GM19025 (cell line): ENCODE results near the gene KLF9.

ENCODE experiments used
- ATAC-seq: cut with Tn5 transposase; IDR thresholded peaks from one replicate; pipeline ENCODE4 v1.9.1; 2021; ENCODE audit warnings: mild to moderate bottlenecking, low read depth, moderate library complexity; ENCODE audit not compliant: unreplicated experiment

Gene KLF9

DNA sequence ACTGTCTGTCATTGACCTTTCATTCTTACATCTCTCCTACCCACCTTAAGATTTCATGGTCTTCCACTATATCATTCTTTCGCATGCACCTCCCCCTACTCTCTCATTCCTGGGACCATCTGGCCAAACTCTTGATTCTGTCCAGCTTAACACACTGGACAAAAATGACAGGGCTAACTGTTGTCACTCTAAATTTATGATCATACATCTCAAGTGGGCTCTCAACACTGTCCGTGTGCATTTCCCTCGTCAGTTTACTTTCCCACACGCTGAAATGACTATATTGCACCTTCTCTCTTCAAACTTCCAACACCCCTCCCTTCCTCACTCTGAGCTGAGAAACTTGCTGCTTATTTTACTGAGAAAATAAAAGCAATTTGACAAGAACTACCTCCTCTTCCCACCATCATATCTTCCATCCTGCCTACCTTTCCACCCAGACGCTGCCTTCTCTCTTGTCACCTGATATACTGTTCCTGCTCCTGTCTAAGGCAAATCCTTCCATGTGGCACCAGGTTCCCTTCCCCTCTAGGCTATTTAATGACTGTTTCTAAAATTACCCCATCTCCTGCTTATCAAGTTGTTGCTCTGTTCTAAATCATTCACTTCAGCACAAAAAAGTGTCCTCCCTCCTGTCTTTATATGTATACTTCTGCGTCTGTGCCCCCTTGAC is 8.1 kb upstream of the KLF9 start:
- no peak for ATAC-seq

DNA sequence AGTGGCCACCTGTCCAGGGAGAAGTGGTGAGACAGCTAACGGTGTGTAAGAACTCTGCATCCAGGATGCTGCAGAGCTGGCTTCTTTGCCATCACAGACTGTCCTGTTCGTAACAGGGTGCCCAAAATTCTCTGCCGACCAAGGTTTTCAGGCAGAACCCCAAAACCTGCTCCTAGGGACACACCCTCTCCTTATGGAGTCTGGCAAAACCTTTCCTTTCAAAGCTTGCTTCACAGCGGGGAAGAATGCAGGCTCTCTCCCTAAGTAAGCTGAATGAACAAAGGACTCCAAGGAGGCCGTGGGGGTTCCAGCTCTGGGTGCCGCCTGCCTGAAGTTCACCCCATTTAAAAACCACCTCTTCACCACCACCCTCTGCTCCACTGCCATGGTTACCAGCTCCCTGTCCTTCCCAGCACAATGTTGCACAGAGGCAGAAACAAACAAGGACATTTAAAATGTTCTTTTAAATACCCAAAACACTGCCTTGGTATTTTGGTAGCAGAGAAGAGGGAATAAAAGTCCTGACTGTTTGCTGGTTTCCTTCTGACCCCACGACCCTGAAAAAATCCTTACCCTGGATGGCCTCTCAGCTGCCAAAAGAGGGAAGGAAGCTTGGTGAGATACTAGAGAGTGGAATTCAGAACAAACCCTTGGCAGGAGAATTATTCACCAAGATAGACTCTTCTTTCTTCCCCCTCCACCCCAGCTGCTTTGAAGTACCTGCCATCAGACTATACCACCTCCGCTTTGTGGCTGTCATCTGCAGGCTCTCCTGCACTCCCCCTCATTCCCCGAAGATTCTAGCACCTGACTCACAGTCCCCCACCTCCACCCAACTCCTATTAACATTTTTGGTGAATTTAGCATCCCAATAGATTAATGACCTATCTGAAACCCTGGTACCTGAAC is 7.1 kb upstream of the KLF9 start:
- no peak for ATAC-seq

DNA sequence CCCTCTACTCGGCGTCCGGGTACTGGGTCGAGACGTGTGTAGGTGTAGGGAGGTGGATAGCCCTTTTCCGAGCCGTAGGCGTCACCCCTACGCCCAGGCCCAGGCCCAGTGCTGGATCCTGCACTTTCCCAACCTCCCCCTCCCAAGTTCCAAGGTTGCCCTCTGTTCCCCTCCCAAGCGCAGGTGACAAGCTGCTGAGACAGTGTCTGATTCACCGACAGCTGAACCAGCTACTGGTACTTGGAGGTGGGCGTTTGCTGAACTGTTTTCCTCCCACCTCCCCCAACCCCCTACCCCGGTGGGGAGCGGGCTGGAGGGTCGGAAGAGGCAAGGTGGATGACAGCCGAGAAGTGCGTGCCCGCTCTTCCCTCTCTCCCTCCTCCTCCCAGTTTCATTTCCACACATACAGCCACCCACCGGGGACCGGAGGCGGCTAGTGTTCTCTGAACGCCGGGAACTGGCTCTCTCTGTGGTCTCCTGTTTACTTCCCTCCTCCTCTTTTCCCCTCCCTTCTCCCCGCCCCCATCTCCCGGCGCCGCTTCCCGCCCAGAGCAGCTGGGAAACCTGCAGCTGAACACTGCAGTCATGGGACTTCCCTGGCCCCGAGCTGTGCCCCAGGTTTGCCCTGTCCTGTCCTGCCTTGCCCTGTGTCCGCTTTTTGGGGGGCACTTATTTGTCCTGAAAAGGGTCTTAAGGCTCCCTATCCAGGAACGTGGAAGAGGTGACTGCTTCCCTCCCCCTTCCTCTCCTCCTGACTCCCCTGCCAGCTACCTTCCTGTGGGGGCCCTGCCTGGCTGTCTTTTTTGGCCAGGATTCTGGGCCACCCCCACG is 6.2 kb upstream of the KLF9 start:
- no peak for ATAC-seq

DNA sequence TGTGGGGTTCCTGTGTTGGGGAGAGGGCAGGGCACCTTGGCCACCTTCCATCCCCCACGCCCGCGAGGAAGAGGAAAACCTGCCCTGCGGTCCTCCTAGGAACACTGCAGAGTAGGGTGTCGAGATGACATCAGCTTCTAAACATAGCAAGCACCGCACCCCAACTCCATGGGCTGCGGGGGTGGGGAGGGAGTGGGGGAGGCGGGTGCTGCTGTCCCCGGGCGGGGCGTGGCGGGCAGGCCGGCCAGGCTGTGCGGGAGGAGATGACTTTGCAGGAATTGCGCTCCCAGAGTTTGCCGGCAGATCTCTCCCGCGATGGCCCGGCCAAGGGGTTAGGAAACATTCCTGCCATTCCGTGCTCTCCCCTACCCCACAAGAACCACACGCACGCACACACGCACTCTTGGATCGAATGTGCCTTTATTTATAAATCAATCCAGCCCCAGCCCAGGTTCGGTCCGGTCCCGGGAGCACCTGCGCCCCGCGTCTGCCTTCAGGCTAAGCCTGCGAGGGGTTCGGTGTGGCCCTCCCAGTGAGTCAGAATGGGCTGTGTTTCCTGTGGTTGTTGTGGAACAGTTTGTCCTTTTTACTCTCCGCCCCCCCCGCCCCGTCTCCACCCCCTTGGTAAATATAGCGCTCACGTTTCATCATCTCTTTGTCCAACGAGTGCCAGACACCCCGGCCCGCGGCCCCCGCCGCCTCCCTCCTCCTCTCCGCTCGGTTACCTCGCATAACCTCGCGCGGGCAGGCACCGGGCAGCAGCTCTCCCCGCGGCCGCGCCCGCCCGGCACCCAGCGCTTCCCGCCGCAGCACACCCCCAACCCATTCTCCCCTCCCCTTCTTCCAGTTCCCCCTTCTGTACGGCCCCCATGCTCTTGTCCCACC is 5.3 kb upstream of the KLF9 start:
- peak; percentile 1 for ATAC-seq

DNA sequence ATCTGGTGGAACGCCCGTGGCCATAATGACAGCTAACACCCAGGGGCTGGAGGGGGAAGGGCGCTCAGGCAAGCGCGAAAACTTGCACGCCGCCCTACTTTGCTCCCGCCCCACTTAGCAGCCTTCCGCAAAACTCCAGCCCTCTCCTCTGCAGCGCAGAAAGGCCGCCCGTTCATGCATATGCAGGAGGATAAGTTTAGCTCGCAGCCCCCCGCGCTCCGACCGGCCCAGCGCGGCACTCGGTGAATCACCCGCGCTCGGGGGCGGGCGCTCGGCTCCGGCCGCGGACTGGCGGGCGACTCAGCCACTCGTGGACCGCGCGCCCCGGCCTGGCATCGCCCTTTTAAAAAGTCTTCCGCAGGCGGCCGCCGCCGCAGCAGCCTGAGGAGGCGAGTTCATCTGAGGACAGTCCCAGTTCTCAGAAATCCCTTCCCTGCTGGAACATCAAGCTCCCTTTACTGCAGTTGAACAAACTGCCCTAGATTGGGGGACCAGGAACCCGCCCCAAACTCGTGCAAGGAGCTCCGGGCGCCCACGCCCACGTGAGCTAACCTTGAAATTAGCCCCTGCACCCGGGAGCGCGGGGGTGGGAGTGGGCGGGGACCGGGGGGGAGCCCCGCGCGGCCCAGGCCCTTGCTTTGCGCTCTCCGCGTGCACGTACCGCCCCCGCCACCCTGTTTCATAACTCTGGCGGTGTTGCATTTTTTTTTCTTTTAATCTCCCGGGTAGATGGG is 4.5 kb upstream of the KLF9 start:
- ATAC-seq: peak; percentile 60

DNA sequence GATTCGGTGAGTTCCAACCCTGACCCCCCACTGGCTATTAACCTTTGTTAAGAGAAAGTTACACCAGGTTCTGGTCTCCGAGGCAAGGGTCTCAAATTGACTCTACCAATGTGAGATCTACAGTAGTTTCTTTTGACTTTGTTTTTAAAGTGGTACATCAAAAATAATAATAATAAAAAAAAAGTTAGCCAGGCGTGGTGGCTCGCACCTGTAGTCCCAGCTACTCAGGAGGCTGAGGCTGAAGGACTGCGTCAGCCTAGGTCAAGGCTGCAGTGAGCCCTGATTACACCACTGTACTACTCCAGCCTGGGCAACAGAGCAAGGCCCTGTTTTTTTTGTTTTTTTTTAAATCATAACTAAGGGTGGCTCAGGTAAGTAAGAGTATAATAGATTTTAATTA is 1.0 kb upstream of the KLF9 start:
- no peak for ATAC-seq

DNA sequence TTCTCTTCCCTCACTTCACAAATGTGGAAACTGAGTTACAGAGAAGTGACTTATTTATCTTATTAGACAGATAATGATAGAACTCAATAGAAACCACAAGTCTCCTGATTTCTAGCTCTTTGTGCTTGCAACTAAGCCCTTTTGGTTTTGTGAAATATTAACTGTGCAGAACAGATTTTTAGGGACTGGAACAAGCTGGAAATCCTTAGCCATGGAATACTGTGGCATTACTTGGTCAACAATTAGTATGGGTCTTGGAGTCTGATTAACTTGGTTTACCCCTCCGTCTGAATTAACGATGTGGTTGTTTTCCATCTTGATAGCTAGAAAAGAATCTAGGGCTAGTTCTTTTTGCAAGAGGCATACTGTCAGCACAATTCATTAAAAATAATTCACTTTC is 584 bp upstream of the KLF9 start:
- no peak for ATAC-seq

DNA sequence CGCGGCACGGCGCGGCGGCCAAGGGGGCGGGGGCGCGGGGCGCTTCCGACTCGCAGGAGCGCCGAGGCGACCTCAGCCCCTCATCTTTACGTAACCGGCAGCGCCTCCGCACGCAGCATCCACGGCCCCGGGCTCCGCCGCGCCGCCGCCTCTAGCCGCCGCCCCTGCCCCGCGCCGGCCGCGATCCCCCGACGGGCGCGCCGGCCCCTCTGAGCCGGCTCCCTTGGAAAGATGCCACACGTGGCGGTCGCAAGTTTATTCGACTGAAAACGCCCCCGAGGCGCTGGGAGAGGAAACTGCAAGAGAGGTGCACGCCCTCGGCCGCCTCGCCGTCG is 1.0 kb downstream of the KLF9 start:
- ATAC-seq: peak; percentile 13

DNA sequence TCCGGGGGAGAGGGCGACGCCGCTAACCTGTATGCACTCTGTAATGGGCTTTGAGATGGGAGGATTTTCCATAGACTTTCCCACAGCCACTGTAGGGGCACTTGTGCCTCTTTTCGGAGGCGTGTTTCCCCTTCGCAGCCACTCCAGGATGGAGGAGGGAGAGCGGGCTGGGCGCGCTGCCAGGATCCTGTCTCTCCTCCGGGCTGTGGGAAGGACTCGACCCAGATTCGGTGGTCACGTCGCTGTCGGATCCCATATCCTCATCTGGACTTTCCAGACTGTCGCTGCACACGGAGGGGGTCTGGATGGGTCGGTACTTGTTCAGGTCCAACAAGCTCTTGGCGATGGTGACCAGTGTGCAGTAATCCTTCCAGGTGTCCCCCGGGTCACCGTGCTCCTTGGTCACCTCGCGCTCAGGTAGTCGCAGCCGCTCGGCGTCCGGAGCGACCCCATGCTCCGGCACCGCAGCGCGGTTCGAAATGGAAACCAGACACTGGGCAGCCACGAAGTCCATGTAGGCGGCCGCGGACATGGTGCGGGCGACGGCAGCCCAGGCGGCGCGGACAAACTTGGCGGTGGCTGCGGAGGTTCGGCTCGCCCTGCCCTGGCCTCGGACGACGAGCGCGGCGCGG is 1.5 kb downstream of the KLF9 start:
- ATAC-seq: peak; percentile 1

DNA sequence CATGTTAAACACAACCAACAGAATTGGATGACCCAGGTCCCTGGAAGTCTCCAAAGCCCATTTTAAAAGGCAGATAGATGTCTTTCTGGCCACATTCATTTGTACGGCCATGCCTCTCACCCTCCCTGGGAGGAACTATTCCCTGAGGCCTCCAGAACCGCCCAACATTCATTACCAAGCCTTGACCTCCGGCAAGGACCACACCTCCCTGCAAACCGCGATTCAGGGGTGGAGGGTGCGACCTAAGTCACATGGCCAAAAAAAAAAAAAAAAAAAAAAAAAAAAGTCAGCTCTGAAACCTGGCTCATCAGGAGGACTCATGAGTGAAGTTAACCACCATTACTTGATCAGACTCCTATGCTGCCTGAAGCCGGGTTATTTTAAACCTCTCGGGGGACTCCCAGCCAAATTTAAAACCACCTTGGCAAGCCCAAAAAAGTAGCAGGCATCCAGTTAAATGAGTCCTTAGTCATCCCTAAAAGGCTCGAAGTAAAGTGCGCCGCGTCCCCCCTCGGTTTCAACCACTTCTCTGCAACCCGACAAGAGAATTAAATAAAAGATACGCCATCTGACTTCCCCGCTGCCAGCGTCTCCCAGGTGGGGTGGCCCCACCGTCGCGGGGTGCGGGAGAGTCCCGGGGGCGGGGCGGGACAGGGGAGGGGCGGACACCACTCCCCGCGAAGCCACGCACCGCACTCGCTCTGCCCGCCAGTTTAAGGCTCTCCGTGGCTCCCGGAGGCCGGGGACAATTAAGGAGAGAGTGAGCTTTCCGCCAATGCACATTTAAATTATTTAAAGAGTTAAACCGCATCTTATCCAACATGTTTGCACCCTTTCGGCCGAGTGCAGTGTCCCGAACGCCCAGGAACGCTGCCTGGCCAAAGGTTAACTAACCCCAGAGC is 2.3 kb downstream of the KLF9 start:
- peak; percentile 27 for ATAC-seq

DNA sequence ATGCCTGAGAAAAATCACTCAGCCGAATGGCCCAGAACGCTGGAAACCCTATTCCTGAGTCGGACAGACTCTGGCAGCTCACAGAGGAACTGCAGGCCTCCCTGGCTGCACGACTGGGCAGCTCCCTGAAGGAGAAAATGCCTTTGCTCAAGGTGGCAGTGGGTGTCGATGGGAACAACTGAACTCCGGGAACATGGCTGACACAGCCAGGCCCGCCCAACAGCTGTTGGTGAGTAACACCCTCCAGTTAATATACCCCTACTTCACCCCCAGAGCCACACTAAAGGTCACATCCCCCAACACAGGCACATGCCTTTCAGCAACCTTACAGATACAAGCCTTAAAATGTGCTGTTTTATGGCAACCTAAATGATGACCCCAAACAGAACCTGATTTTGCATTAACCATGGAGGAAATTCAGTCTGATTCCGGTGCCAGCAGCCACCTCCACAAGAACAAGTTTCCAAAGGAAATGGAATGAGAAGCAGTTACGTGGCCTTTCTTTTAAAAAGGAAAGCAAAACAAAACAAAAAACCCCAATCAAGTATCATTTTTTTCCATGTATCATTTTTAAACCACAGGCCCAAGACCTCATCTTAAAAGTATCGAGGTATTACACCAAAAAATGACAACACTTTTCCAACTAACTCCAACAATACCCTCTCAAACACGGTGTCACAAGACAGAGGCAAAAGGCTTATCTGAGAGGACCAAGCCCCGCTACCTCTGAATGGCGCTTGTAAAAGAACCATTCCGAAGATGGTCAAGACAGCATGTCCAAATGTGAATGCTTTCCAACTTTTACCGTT is 3.1 kb downstream of the KLF9 start:
- no peak for ATAC-seq

DNA sequence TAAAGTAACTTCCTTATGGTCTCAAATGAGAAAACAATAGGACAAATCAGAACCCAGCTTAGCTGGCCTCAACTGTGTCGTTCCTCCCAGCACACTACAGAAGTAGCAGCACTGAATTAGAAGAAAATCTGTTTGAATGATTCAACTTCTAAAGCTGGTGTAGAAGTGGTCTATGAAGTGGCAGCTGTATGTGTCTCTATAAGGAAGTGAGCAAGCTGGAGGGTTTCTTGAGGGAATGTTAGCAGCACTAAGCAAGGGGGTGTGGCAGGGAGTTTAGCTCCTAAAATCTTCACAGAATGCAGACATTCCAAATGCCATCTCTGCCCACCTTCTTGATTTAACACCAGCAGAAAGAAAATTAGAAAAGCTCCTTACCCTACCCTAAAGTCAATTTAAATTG is 4.1 kb downstream of the KLF9 start:
- ATAC-seq: no peak

DNA sequence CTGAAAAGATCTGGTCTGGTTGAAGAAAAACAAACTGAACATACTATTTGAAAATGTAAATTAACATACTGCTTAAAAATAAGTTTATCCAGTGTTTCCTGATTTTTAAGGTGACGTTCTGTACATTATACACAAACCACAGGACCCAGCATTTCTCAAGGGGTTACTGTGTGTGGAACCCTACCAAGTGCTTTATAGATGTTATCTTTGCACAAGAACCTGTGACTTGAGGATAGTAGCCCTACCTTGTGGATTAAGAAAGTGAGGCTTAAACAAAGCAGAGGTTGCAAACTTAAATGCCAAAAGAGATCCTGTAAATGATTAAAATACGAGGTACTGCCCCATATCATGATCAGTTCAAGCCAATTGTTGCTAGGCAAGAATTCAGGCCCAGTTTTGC is 4.7 kb downstream of the KLF9 start:
- no peak for ATAC-seq

DNA sequence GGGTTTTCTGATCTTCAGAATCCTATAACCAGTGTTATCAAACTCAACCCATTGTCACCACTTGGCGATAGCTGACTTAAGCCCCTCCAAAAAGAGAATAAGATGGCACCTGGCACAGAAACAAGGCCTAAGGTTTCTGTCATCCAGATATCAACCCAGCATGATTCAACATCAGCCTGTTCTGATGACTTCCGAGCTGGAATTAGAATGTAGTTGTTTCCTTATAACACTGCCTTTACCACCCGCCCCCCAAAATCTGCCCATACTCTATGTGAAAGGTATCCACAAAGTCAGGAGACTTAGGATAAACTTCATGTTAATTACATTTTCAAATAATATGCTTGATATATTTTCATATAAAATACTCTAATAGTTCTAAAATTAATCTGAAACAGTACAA is 5.2 kb downstream of the KLF9 start:
- no peak for ATAC-seq

DNA sequence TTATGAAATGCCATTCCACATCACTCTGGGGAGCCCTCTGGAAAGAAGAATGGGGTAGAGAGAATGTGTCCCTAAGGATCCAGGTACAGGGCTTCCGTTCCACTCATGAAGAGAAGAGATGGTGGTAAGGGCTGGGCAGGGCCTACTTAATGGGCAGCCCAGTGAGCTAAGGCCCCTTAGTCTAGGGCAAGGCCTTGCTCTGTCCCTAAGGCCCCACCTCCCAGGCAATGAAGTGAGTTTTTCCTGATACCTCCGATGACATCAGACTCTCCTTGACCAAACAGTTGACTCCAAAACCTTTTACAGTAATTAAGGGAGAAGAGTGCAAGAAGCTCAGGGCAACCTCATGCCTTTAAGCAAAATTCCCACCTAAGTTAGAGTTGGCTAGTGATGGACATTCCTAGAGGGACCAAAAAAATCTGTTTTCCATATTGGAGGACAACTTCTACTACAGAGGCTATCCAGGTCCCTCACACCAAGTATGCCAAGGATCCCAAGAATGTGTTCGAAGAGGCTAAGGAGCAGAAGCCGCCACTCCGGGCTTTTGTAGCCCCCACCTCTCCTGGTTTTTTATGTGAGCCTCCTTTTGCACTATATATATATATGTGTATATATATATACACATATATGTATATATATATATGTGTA is 5.9 kb downstream of the KLF9 start:
- no peak for ATAC-seq

DNA sequence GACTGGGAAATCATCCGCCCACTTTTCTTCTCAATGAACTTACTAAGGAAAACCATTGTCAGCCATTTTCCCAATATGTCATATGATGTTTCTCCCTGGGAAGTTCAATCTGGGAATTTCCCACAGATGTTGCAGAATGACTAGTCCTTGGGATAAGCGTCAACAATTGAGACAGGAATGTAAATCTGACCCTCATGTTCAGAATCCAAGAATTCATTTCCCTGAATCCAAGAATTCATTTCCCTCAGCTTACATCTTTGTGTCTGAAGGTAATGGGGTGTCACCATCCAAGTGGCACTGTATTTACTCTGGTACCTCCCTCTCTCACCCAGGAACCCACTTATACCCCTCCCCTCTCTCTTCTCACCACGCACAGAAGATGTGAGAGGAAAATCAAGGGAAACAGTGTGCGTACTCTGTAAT is 7.4 kb downstream of the KLF9 start:
- ATAC-seq: no peak

DNA sequence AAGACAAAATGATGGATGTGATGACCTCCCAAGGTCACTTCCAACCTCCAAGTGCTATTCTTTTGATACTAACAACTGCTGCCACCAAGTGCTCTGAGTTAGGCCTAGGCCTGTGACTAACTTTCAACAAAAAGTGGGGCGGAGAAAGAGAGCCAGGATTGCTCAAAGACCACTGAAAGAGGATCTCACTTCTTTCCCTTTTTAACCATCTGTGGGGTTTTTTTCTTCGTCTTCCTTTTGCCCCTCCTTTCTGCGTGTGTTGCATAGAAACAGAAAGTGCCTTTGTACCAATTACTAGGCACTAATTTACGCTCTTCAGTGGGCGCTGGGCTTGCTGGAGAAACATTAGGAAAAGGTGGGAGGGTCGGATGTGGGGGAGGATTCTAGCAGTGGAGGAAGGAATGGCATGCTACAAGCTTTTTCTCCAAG is 8.0 kb downstream of the KLF9 start:
- ATAC-seq: peak; percentile 77
